ENCODE data around the gene RTN4.

DNA sequence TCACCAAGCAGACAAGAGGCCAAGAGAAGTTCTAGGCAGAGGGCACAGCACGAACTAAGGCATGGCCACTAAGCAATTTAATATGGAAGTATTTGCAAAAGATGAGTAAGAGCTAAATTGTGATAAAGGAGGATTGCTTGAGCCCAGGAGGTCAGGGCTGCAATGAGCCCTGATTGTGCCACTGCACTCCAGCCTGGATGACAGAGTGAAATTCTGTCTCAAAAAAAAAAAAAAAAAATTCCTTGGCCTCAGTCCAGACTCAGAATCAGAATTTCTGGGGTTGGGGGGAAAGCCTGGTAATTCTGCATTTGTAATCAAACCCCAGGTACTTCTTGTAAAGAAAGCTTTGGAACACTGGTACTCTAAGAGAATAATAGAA lies 46.8 kb upstream of the RTN4 start:
- TF ChIP-seq POLR2A (IDR thresholded peaks at IDR 0.05): no peak
- TF ChIP-seq, protein P1, sequence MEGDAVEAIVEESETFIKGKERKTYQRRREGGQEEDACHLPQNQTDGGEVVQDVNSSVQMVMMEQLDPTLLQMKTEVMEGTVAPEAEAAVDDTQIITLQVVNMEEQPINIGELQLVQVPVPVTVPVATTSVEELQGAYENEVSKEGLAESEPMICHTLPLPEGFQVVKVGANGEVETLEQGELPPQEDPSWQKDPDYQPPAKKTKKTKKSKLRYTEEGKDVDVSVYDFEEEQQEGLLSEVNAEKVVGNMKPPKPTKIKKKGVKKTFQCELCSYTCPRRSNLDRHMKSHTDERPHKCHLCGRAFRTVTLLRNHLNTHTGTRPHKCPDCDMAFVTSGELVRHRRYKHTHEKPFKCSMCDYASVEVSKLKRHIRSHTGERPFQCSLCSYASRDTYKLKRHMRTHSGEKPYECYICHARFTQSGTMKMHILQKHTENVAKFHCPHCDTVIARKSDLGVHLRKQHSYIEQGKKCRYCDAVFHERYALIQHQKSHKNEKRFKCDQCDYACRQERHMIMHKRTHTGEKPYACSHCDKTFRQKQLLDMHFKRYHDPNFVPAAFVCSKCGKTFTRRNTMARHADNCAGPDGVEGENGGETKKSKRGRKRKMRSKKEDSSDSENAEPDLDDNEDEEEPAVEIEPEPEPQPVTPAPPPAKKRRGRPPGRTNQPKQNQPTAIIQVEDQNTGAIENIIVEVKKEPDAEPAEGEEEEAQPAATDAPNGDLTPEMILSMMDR (IDR thresholded peaks at IDR 0.05 in 4 of 5, conservative IDR thresholded peaks at IDR 0.05 in 1 of 5): no peak

Data from gastrocnemius medialis (tissue), 4 donors.